Measurements from ENCODE around the gene PRDM5. TPM values are rescaled to one million over a fixed set of nuclear protein-coding genes. Genes with fewer than 3 reads are reported as not detected.

Gene PRDM5
- total RNA-seq, 1 experiment from 2014 or later: 5.1 TPM

DNA sequence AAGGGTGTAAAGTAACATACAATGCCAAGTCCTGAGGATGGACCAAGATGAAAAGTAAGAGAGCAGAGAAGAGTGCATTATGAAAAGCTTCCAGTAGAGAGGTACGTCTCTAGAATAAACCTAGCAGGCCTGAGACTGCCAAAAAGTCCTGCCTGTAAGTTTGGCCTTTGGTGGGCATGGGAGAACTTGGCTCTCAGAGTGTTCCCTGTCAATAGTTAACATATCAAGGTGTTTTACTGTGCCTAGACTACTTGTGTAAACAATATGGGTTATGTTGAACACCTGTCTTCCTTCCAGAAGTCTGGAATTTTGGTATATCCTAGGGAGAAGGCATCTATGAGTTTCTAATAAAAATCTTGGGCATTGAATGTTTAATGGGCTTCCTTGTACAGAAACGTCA is 60.1 kb downstream of the PRDM5 start:
- ATAC-seq: no peak
- no peaks in the 10 kb centered on the region for H3K27me3 ChIP-seq (ENCODE audit: insufficient read depth, low read length)
- H3K9ac ChIP-seq (ENCODE audit: low read length): no peak overlapping the region
- no peak overlapping the region for H3K4me2 ChIP-seq (ENCODE audit: low read length)
- H2AFZ ChIP-seq (ENCODE audit: low read depth, low read length, poor library complexity, severe bottlenecking): no peak overlapping the region
- H4K20me1 ChIP-seq (ENCODE audit: insufficient read depth): no peaks in the 10 kb centered on the region
- H3K4me1 ChIP-seq (ENCODE audit: control insufficient read depth in 1 of 2, insufficient read depth in 2 of 2, low read length in 2 of 2): no peaks in the 10 kb centered on the region
- H3K9me3 ChIP-seq (ENCODE audit: control insufficient read depth in 1 of 2, insufficient read depth in 1 of 2, low read depth in 1 of 2, low read length in 2 of 2): no peaks in the 10 kb centered on the region
- no peaks in the 10 kb centered on the region for H3K36me3 ChIP-seq (ENCODE audit: control insufficient read depth in 1 of 2, insufficient read depth in 2 of 2, low read length in 2 of 2)
- H3K79me2 ChIP-seq (ENCODE audit: insufficient read depth, low read length): no peaks in the 10 kb centered on the region
- TF ChIP-seq, protein P1, sequence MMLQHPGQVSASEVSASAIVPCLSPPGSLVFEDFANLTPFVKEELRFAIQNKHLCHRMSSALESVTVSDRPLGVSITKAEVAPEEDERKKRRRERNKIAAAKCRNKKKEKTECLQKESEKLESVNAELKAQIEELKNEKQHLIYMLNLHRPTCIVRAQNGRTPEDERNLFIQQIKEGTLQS (IDR thresholded peaks at IDR 0.05): no peak
- ChIA-PET RAD21 (ENCODE audit: low non-redundant PET in 1 of 2, low total read pairs in 2 of 2, uncharacterized antibody in 2 of 2, unreplicated experiment in 2 of 2) (no interaction called here), CTCF (no interaction called here), POLR2A (no interaction called here)
- no peak for DNase-seq (ENCODE audit: low read depth, low spot score)
- H3K4me3 ChIP-seq (replicated peaks in 1 of 2; ENCODE audit: low read depth in 1 of 2, low read length in 2 of 2): no peak overlapping the region
- no peaks in the 10 kb centered on the region for H3K9me2 ChIP-seq (ENCODE audit: insufficient read depth)
- H3K27ac ChIP-seq (ENCODE audit: low read depth, low read length): no peak overlapping the region
- no TSS peak for BruUV-seq (replicated peaks)
- intact Hi-C loops (cut with micrococcal nuclease): no loop called here

DNA sequence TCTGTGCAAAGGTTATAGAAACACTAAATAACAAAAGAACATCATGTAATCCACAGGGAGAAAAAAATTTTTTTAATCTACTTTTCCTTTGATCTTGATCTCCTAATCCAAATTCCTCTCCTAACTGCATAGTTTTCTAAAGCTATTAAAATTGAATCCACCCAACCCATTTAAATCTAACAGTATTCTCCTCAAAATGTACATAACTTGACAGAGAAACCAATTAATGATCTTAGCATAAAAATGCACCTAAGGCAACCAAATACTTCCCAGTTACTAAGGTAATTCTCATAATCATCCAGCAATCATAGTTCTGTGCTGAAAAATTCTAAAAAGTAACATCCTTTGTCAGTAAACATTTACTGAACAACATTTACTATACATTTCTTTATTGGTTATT is 60.7 kb downstream of the PRDM5 start:
- no peak overlapping the region for H3K4me2 ChIP-seq (ENCODE audit: low read length)
- DNase-seq (ENCODE audit: low read depth, low spot score) (no peak), ATAC-seq (no peak)
- no peaks in the 10 kb centered on the region for H3K9me2 ChIP-seq (ENCODE audit: insufficient read depth)
- no peaks in the 10 kb centered on the region for H3K79me2 ChIP-seq (ENCODE audit: insufficient read depth, low read length)
- no peak overlapping the region for H3K9ac ChIP-seq (ENCODE audit: low read length)
- no peaks in the 10 kb centered on the region for H3K36me3 ChIP-seq (ENCODE audit: control insufficient read depth in 1 of 2, insufficient read depth in 2 of 2, low read length in 2 of 2)
- no peak for TF ChIP-seq SRF (IDR thresholded peaks at IDR 0.05; ENCODE audit: low read depth)
- TF ChIP-seq RAD21 (IDR thresholded peaks at IDR 0.05; ENCODE audit: low read depth): no peak
- no peak for TF ChIP-seq ELF1 (IDR thresholded peaks at IDR 0.05; ENCODE audit: borderline replicate concordance, low read depth)
- no peak for TF ChIP-seq SIN3A (IDR thresholded peaks at IDR 0.05; ENCODE audit: low read depth)
- TF ChIP-seq, protein P2, sequence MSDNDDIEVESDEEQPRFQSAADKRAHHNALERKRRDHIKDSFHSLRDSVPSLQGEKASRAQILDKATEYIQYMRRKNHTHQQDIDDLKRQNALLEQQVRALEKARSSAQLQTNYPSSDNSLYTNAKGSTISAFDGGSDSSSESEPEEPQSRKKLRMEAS (IDR thresholded peaks at IDR 0.05): no peak
- no peak for TF ChIP-seq TCF7L2 (IDR thresholded peaks at IDR 0.05; ENCODE audit: borderline replicate concordance, extremely low read depth, insufficient read depth, insufficient read length)
- TF ChIP-seq, protein P3, sequence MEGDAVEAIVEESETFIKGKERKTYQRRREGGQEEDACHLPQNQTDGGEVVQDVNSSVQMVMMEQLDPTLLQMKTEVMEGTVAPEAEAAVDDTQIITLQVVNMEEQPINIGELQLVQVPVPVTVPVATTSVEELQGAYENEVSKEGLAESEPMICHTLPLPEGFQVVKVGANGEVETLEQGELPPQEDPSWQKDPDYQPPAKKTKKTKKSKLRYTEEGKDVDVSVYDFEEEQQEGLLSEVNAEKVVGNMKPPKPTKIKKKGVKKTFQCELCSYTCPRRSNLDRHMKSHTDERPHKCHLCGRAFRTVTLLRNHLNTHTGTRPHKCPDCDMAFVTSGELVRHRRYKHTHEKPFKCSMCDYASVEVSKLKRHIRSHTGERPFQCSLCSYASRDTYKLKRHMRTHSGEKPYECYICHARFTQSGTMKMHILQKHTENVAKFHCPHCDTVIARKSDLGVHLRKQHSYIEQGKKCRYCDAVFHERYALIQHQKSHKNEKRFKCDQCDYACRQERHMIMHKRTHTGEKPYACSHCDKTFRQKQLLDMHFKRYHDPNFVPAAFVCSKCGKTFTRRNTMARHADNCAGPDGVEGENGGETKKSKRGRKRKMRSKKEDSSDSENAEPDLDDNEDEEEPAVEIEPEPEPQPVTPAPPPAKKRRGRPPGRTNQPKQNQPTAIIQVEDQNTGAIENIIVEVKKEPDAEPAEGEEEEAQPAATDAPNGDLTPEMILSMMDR (IDR thresholded peaks at IDR 0.05 in 2 of 3, conservative IDR thresholded peaks at IDR 0.05 in 1 of 3; ENCODE audit: borderline replicate concordance in 1 of 3, insufficient read depth in 1 of 3, low read depth in 2 of 3, low read length in 2 of 3): no peak
- TF ChIP-seq EZH2 (IDR thresholded peaks at IDR 0.05): no peak
- TF ChIP-seq POLR2A (IDR thresholded peaks at IDR 0.05; ENCODE audit: borderline replicate concordance, extremely low read depth, insufficient read depth, insufficient read length): no peak
- no peak for TF ChIP-seq EGR1 (IDR thresholded peaks at IDR 0.05; ENCODE audit: low read depth)
- TF ChIP-seq, protein P4, sequence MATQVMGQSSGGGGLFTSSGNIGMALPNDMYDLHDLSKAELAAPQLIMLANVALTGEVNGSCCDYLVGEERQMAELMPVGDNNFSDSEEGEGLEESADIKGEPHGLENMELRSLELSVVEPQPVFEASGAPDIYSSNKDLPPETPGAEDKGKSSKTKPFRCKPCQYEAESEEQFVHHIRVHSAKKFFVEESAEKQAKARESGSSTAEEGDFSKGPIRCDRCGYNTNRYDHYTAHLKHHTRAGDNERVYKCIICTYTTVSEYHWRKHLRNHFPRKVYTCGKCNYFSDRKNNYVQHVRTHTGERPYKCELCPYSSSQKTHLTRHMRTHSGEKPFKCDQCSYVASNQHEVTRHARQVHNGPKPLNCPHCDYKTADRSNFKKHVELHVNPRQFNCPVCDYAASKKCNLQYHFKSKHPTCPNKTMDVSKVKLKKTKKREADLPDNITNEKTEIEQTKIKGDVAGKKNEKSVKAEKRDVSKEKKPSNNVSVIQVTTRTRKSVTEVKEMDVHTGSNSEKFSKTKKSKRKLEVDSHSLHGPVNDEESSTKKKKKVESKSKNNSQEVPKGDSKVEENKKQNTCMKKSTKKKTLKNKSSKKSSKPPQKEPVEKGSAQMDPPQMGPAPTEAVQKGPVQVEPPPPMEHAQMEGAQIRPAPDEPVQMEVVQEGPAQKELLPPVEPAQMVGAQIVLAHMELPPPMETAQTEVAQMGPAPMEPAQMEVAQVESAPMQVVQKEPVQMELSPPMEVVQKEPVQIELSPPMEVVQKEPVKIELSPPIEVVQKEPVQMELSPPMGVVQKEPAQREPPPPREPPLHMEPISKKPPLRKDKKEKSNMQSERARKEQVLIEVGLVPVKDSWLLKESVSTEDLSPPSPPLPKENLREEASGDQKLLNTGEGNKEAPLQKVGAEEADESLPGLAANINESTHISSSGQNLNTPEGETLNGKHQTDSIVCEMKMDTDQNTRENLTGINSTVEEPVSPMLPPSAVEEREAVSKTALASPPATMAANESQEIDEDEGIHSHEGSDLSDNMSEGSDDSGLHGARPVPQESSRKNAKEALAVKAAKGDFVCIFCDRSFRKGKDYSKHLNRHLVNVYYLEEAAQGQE (IDR thresholded peaks at IDR 0.05; ENCODE audit: low read depth): no peak
- POLR2A ChIA-PET: no interaction called here
- no peak overlapping the region for H2AFZ ChIP-seq (ENCODE audit: low read depth, low read length, poor library complexity, severe bottlenecking)
- no peak overlapping the region for H3K27ac ChIP-seq (ENCODE audit: low read depth, low read length)
- H3K9me3 ChIP-seq (ENCODE audit: control insufficient read depth in 1 of 2, insufficient read depth in 1 of 2, low read depth in 1 of 2, low read length in 2 of 2): no peaks in the 10 kb centered on the region
- CTCF ChIA-PET: no interaction called here
- no peaks in the 10 kb centered on the region for H4K20me1 ChIP-seq (ENCODE audit: insufficient read depth)
- no peaks in the 10 kb centered on the region for H3K27me3 ChIP-seq (ENCODE audit: insufficient read depth, low read length)
- no peak overlapping the region for H3K4me3 ChIP-seq (replicated peaks in 1 of 2; ENCODE audit: low read depth in 1 of 2, low read length in 2 of 2)
- intact Hi-C loops (cut with micrococcal nuclease): no loop called here
- no TSS peak for BruUV-seq (replicated peaks)
- RAD21 ChIA-PET (ENCODE audit: low non-redundant PET in 1 of 2, low total read pairs in 2 of 2, uncharacterized antibody in 2 of 2, unreplicated experiment in 2 of 2): no interaction called here
- H3K4me1 ChIP-seq (ENCODE audit: control insufficient read depth in 1 of 2, insufficient read depth in 2 of 2, low read length in 2 of 2): no peaks in the 10 kb centered on the region
